H9 (cell line): ENCODE results near the gene CRNKL1. TPM values are rescaled to one million over a fixed set of nuclear protein-coding genes. Genes with fewer than 3 reads are reported as not detected.

Source experiments
- DNase-seq: peaks from one replicate; pipeline ENCODE4 v3.0.0-alpha.2; 2017
- H2AFZ ChIP-seq: one replicate; pipeline ENCODE4 v1.6.1; 2013; ENCODE audit warnings: mild to moderate bottlenecking, low read length, control low read depth, moderate library complexity
- H2AK5ac ChIP-seq: 2 replicates; pipeline ENCODE4 v1.6.1; 2013; ENCODE audit warnings: low read length, control low read depth, mixed read lengths; ENCODE audit not compliant: insufficient read length
- H2BK120ac ChIP-seq: one replicate; pipeline ENCODE4 v1.6.1; 2013; ENCODE audit warnings: low read depth, mild to moderate bottlenecking, low read length, control low read depth, inconsistent platforms; ENCODE audit not compliant: poor library complexity, severe bottlenecking
- H2BK12ac ChIP-seq: 2 replicates; pipeline ENCODE4 v1.6.1; 2013; ENCODE audit warnings: low read length, control low read depth, mixed read lengths, low read depth; ENCODE audit not compliant: insufficient read length
- H2BK15ac ChIP-seq: 2 replicates; pipeline ENCODE4 v1.6.1; 2013; ENCODE audit warnings: low read depth, low read length, control low read depth
- H2BK20ac ChIP-seq: one replicate; pipeline ENCODE4 v1.6.1; 2013; ENCODE audit warnings: low read depth, mild to moderate bottlenecking, low read length, control low read depth, inconsistent platforms; ENCODE audit not compliant: poor library complexity, severe bottlenecking
- H2BK5ac ChIP-seq: 2 replicates; pipeline ENCODE4 v1.6.1; 2013; ENCODE audit warnings: low read length, control low read depth, mixed read lengths; ENCODE audit not compliant: insufficient read length
- H3K14ac ChIP-seq: 2 replicates; pipeline ENCODE4 v1.6.1; 2013; ENCODE audit warnings: low read length, control low read depth; ENCODE audit not compliant: insufficient read depth
- H3K18ac ChIP-seq: 2 replicates; pipeline ENCODE4 v1.6.1; 2013; ENCODE audit warnings: low read depth, mild to moderate bottlenecking, mixed read lengths, low read length, control low read depth; ENCODE audit not compliant: insufficient read length
- H3K23ac ChIP-seq: 2 replicates; pipeline ENCODE4 v1.6.1; 2013; ENCODE audit warnings: low read length, control low read depth, mixed read lengths, low read depth; ENCODE audit not compliant: insufficient read length
- H3K23me2 ChIP-seq: 2 replicates; pipeline ENCODE4 v1.6.1; 2013; ENCODE audit warnings: low read depth, mild to moderate bottlenecking, mixed read lengths, low read length, control low read depth; ENCODE audit not compliant: insufficient read length, poor library complexity, severe bottlenecking
- H3K27ac ChIP-seq: 2 replicates; pipeline ENCODE4 v1.5.1; 2013; ENCODE audit warnings: low read length, control low read depth, mixed read lengths, low read depth; ENCODE audit not compliant: insufficient read length
- H3K27me3 ChIP-seq: 2 replicates; pipeline ENCODE4 v1.6.1; 2013; ENCODE audit warnings: low read length, control low read depth, inconsistent platforms; ENCODE audit not compliant: insufficient read depth
- H3K4ac ChIP-seq: 2 replicates; pipeline ENCODE4 v1.6.1; 2013; ENCODE audit warnings: low read depth, mild to moderate bottlenecking, control low read depth, inconsistent platforms, low read length, moderate library complexity
- H3K4me1 ChIP-seq: 2 replicates; pipeline ENCODE4 v1.6.1; 2013; ENCODE audit warnings: low read length, control low read depth, inconsistent platforms; ENCODE audit not compliant: insufficient read depth
- H3K4me2 ChIP-seq: 2 replicates; pipeline ENCODE4 v1.6.1; 2013; ENCODE audit warnings: low read length, control low read depth, mixed read lengths; ENCODE audit not compliant: insufficient read length, insufficient read depth
- H3K56ac ChIP-seq: 2 replicates; pipeline ENCODE4 v1.6.1; 2013; ENCODE audit warnings: low read depth, mild to moderate bottlenecking, mixed read lengths, low read length, control low read depth; ENCODE audit not compliant: insufficient read length
- H3K79me1 ChIP-seq: 2 replicates; pipeline ENCODE4 v1.6.1; 2013; ENCODE audit warnings: low read depth, mild to moderate bottlenecking, moderate library complexity, low read length, control low read depth, inconsistent platforms; ENCODE audit not compliant: insufficient read depth, poor library complexity, severe bottlenecking
- H3K79me2 ChIP-seq: 2 replicates; pipeline ENCODE4 v1.6.1; 2013; ENCODE audit warnings: low read length, control low read depth, inconsistent platforms; ENCODE audit not compliant: insufficient read depth
- H3K9ac ChIP-seq: 2 replicates; pipeline ENCODE4 v1.6.1; 2013; ENCODE audit warnings: low read length, control low read depth, mixed read lengths; ENCODE audit not compliant: insufficient read length; ENCODE audit errors: extremely low read depth
- H3K9me3 ChIP-seq: one replicate; pipeline ENCODE4 v1.6.1; 2013; ENCODE audit warnings: low read depth, low read length, inconsistent platforms; ENCODE audit not compliant: control insufficient read depth
- H3T11ph ChIP-seq: one replicate; pipeline ENCODE4 v1.6.1; 2013; ENCODE audit warnings: mild to moderate bottlenecking, low read length, control low read depth, inconsistent platforms
- H4K20me1 ChIP-seq: one replicate; pipeline ENCODE4 v1.6.1; 2013; ENCODE audit not compliant: control insufficient read depth, insufficient read length, insufficient read depth
- H4K5ac ChIP-seq: 2 replicates; pipeline ENCODE4 v1.6.1; 2013; ENCODE audit warnings: low read depth, mild to moderate bottlenecking, mixed read lengths, low read length, control low read depth; ENCODE audit not compliant: insufficient read length
- H4K8ac ChIP-seq: replicated peaks from 2 replicates; pipeline ENCODE4 v1.6.1; 2013; ENCODE audit warnings: low read length, control low read depth, mixed read lengths, low read depth; ENCODE audit not compliant: insufficient read length
- H4K91ac ChIP-seq: 2 replicates; pipeline ENCODE4 v1.6.1; 2013; ENCODE audit warnings: low read depth, mild to moderate bottlenecking, moderate library complexity, mixed read lengths, low read length, control low read depth; ENCODE audit not compliant: insufficient read length
- H3K27ac Mint-ChIP-seq, 3 experiments: 2 replicates in 2 of 3; 3 replicates in 1 of 3; pipeline ENCODE4 v1.8.0; 2020 to 2021; ENCODE audit warnings: mixed read lengths in 3 of 3, mild to moderate bottlenecking in 1 of 3, moderate library complexity in 1 of 3
- H3K27me3 Mint-ChIP-seq: 2 replicates; pipeline ENCODE4 v1.8.0; 2021; ENCODE audit warnings: low read depth, mild to moderate bottlenecking, moderate library complexity, mixed read lengths
- H3K36me3 Mint-ChIP-seq, 3 experiments: 2 replicates in 2 of 3; 3 replicates in 1 of 3; pipeline ENCODE4 v1.8.0; 2020 to 2021; ENCODE audit warnings: low read depth in 3 of 3, mixed read lengths in 3 of 3; ENCODE audit not compliant: insufficient read depth in 1 of 3
- H3K4me1 Mint-ChIP-seq, 2 experiments: 2 replicates each; pipeline ENCODE4 v1.8.0; 2020; ENCODE audit warnings: mixed read lengths in 2 of 2
- H3K4me3 Mint-ChIP-seq, 2 experiments: 2 replicates in 1 of 2; 3 replicates in 1 of 2; pipeline ENCODE4 v1.8.0; 2020 to 2021; ENCODE audit warnings: mild to moderate bottlenecking in 2 of 2, mixed read lengths in 2 of 2, moderate library complexity in 1 of 2
- H3K9me3 Mint-ChIP-seq, 2 experiments: 2 replicates in 1 of 2; 3 replicates in 1 of 2; pipeline ENCODE4 v1.8.0; 2020; ENCODE audit warnings: mild to moderate bottlenecking in 2 of 2, mixed read lengths in 2 of 2, moderate library complexity in 1 of 2
- WGBS: extraction: QIAGEN DNeasy Blood & Tissue Kit; methylation state at CpG from one replicate; pipeline ENCODE4 v1.1.7; 2013; ENCODE audit warnings: missing lambda C conversion rate, low lambda C conversion rate, mixed read lengths; ENCODE audit not compliant: insufficient read length; ENCODE audit errors: extremely low coverage; 5-methylcytosine and 5-hydroxymethylcytosine counted together
- total RNA-seq: library from RNA; stranded (reverse); gene quantifications from 2 replicates; pipeline ENCODE4 v1.2.1, GENCODE V29; 2021
- TF ChIP-seq, protein P1 (sequence below): fragments of 200-600 bp; sonication (generic); conservative IDR thresholded peaks from 3 replicates; pipeline ENCODE4 v1.8.0; 2021; ENCODE audit warnings: antibody characterized with exemption, mild to moderate bottlenecking

The CRNKL1 gene
- total RNA-seq, 1 experiment from 2014 or later: 30.2 TPM

DNA sequence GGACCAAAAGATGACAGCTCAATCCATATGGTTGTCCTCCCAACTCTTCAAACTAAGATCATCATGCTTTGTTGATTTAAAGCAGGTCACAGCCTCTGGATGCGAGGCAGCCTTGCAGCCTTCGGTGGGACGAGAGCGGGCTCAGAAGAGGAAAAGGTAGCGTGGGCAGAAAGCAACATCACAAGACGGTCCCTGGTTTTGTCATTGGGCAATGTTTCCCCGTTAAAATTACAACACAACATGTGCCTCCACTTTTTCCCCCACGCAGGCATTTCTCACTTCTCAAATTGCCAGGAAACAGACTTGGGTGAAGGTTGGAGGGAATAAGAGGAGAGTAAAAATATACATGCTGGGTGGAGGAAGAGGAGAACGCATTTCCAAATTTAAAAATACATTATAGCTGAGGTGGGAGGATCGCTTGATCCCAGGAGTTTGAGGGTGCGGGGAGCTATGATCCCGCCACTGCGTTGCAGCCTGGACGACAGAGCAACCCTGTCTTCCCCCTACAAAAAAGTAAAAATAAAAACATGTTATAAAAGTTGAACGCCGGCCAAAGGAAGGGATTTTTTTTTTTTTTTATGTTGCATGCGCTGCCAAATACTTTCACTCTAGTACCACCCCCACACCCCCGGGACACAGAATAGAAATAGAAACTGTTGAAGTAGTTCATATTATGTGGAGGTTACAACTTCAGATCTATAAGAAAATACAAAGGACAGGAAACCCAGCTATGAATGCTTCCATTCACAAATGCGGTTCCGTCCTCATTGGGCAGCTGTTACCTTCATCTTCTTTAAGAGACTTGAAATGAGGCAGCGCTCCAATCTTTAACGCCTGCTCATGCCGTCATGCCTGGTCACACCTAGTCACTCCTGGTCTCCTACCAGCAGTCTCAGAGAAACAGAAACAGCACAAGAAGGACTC is 49.0 kb downstream of the CRNKL1 start:
- no CpG with 5 or more reads among the region's 23 CpGs for WGBS
- Histone ChIP-seq H2AK5ac (no peak overlapping the region), H3K27me3 (no peaks in the 10 kb centered on the region), H3K9ac (no peak overlapping the region), H3K14ac (no peak overlapping the region), H2BK15ac (no peak overlapping the region), H2BK5ac (no peak overlapping the region), H3K56ac (no peak overlapping the region), H3K79me2 (no peaks in the 10 kb centered on the region), H3K18ac (no peak overlapping the region), H3K9me3 (no peaks in the 10 kb centered on the region), H2BK12ac (no peak overlapping the region), H2BK120ac (no peak overlapping the region), H4K91ac (no peak overlapping the region), H3K23ac (no peak overlapping the region), H3K79me1 (no peaks in the 10 kb centered on the region), H2BK20ac (no peak overlapping the region), H3T11ph (no peak overlapping the region), H3K4me2 (no peak overlapping the region), H3K23me2 (no peaks in the 10 kb centered on the region), H2AFZ (no peak overlapping the region), H4K5ac (no peak overlapping the region), H3K4ac (no peak overlapping the region), H3K27ac (no peak overlapping the region), H3K4me1 (no peaks in the 10 kb centered on the region), H4K20me1 (peaks cover 4% of the 10 kb centered on the region), H4K8ac (no peak overlapping the region)
- peaks cover 2% of the 10 kb centered on the region; the same call in 1 of the 2 replicates for H3K27me3 Mint-ChIP-seq
- peaks cover 11 to 12% of the 10 kb centered on the region in 2 experiments for H3K4me1 Mint-ChIP-seq
- H3K27ac Mint-ChIP-seq: no peak overlapping the region; a peak in 3 of 7 replicates
- no peak overlapping the region for H3K4me3 Mint-ChIP-seq
- DNase-seq: no peak
- no peaks in the 10 kb centered on the region for H3K36me3 Mint-ChIP-seq
- TF ChIP-seq, protein P1, sequence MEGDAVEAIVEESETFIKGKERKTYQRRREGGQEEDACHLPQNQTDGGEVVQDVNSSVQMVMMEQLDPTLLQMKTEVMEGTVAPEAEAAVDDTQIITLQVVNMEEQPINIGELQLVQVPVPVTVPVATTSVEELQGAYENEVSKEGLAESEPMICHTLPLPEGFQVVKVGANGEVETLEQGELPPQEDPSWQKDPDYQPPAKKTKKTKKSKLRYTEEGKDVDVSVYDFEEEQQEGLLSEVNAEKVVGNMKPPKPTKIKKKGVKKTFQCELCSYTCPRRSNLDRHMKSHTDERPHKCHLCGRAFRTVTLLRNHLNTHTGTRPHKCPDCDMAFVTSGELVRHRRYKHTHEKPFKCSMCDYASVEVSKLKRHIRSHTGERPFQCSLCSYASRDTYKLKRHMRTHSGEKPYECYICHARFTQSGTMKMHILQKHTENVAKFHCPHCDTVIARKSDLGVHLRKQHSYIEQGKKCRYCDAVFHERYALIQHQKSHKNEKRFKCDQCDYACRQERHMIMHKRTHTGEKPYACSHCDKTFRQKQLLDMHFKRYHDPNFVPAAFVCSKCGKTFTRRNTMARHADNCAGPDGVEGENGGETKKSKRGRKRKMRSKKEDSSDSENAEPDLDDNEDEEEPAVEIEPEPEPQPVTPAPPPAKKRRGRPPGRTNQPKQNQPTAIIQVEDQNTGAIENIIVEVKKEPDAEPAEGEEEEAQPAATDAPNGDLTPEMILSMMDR: no peak
- H3K9me3 Mint-ChIP-seq: no peaks in the 10 kb centered on the region
